Measurements from ENCODE around the gene PTCH1. TPM values are rescaled to one million over a fixed set of nuclear protein-coding genes. Genes with fewer than 3 reads are reported as not detected.

The PTCH1 gene
- polyA plus RNA-seq, 1 of the 3 experiments (the other 2 are of a cell fraction) = 3.3 TPM

DNA sequence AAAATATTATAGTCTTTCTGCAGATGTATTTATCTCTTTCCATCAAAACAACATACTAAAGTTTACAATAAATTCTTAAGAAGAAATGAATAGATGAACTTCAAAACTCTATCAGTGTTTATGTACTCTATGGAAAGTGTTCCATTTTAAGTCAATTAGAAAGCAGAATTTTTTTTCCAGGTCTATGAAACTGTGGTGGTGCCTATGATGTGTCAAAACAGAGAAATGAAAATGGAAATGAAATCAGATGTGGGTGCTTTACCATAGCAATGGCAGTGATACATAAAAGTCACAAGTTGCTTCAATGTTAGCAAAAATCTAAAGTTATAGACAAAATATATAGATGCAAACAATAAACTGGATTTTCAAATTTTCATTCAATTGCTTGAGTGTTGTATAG is 97.3 kb downstream of the PTCH1 start:
- Histone ChIP-seq H3K9ac (no peak overlapping the region), H3K36me3 (replicated peaks in 1 of 2; ENCODE audit: control insufficient read depth in 1 of 2, insufficient read depth in 2 of 2, low read length in 1 of 2) (no peaks in the 10 kb centered on the region), H2AFZ (ENCODE audit: low read depth) (no peak overlapping the region), H3K4me2 (no peak overlapping the region), H3K4me1 (ENCODE audit: control insufficient read depth in 1 of 2, insufficient read depth in 2 of 2, low read depth in 1 of 2, low read length in 1 of 2) (no peaks in the 10 kb centered on the region), H3K4me3 (ENCODE audit: low read depth in 2 of 2, low read length in 1 of 2) (no peak overlapping the region), H3K27ac (ENCODE audit: low read depth in 2 of 2, low read length in 1 of 2) (no peak overlapping the region), H3K9me3 (peaks cover 9% of the 10 kb centered on the region), H3K79me2 (ENCODE audit: insufficient read depth) (no peaks in the 10 kb centered on the region), H4K20me1 (ENCODE audit: insufficient read depth) (no peaks in the 10 kb centered on the region), H3K9me2 (no peaks in the 10 kb centered on the region), H3F3A (replicated peaks; ENCODE audit: insufficient read depth) (no peaks in the 10 kb centered on the region), H3K27me3 (ENCODE audit: insufficient read depth) (no peaks in the 10 kb centered on the region)
- CTCF ChIA-PET = no interaction called here
- DNase-seq = no peak
- POLR2A ChIA-PET = no interaction called here
- TF ChIP-seq EP300 (IDR thresholded peaks at IDR 0.05; ENCODE audit: borderline replicate concordance in 1 of 2, low read depth in 1 of 2, low read length in 1 of 2) = no peak
- no peak for TF ChIP-seq NRF1 (IDR thresholded peaks at IDR 0.05; ENCODE audit: low read depth, low read length)
- no peak for TF ChIP-seq JUND (IDR thresholded peaks at IDR 0.05)

DNA sequence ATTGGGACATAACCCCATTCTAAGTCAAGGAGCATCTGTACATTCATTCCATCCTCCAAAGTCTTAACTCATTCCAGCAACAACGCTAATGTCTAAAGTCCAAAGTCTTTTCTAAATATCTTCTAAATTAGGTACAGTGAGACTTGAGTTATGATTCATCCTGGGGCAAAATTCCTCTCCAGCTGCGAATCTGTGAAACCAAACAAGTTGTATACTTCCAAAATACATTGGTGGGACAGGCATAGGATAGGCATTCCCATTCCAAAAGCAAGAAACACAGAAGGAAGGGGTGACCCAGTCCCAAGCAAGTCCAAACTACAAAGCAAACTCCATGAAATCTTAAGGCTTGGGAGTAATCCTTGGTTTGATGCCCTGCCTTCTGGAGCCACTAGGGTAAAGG is 101.6 kb downstream of the PTCH1 start:
- H3F3A ChIP-seq (replicated peaks; ENCODE audit: insufficient read depth) = no peaks in the 10 kb centered on the region
- H3K79me2 ChIP-seq (ENCODE audit: insufficient read depth) = no peaks in the 10 kb centered on the region
- H3K27me3 ChIP-seq (ENCODE audit: insufficient read depth) = no peaks in the 10 kb centered on the region
- no peak overlapping the region for H3K27ac ChIP-seq (ENCODE audit: low read depth in 2 of 2, low read length in 1 of 2)
- H2AFZ ChIP-seq (ENCODE audit: low read depth) = no peak overlapping the region
- no peak overlapping the region for H3K9ac ChIP-seq
- CTCF ChIA-PET = no interaction called here
- no peak overlapping the region for H3K4me2 ChIP-seq
- no peaks in the 10 kb centered on the region for H3K36me3 ChIP-seq (replicated peaks in 1 of 2; ENCODE audit: control insufficient read depth in 1 of 2, insufficient read depth in 2 of 2, low read length in 1 of 2)
- no peak for DNase-seq
- no peaks in the 10 kb centered on the region for H4K20me1 ChIP-seq (ENCODE audit: insufficient read depth)
- 39% methylated on average over 2 of the region's 2 CpGs for WGBS (ENCODE audit: low lambda C conversion rate)
- H3K4me3 ChIP-seq (ENCODE audit: low read depth in 2 of 2, low read length in 1 of 2) = no peak overlapping the region
- TF ChIP-seq TAF1 (IDR thresholded peaks at IDR 0.05; ENCODE audit: borderline replicate concordance, low read depth, low read length) (no peak), RAD21 (IDR thresholded peaks at IDR 0.05; ENCODE audit: low read length) (no peak)
- H3K9me3 ChIP-seq = no peaks in the 10 kb centered on the region
- no peaks in the 10 kb centered on the region for H3K9me2 ChIP-seq
- POLR2A ChIA-PET = no interaction called here
- peaks cover 0 to 5% of the 10 kb centered on the region in 2 experiments; a peak in 2 of 4 replicates for H3K4me1 ChIP-seq (ENCODE audit: control insufficient read depth in 1 of 2, insufficient read depth in 2 of 2, low read depth in 1 of 2, low read length in 1 of 2)

DNA sequence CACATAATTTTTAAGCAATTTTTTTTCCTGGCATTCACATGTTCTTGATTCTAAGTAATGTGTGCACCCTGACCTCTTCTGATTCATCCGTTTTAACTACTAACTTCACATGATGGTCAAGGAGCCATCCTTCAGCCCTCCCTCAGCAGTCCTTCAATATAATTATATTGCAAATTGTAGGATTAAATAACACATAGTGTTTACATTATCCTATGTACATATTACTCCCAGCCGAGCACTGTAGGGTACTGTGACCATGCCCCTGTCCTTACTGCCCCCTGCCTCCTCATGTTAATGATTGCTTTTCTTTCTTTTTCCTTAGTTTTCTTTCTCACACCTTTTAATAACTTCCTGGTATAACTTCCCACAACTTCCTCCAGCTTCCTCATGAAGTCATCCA is 103.0 kb downstream of the PTCH1 start:
- no peaks in the 10 kb centered on the region for H3K9me2 ChIP-seq
- no peaks in the 10 kb centered on the region for H4K20me1 ChIP-seq (ENCODE audit: insufficient read depth)
- H3K4me1 ChIP-seq (ENCODE audit: control insufficient read depth in 1 of 2, insufficient read depth in 2 of 2, low read depth in 1 of 2, low read length in 1 of 2) = peaks cover 2 to 6% of the 10 kb centered on the region in 2 experiments; a peak in 2 of 4 replicates
- no peaks in the 10 kb centered on the region for H3K79me2 ChIP-seq (ENCODE audit: insufficient read depth)
- DNase-seq = no peak
- POLR2A ChIA-PET = no interaction called here
- no peak overlapping the region for H3K9ac ChIP-seq
- TF ChIP-seq ELF1 (IDR thresholded peaks at IDR 0.05) = no peak
- no peak for TF ChIP-seq JUND (IDR thresholded peaks at IDR 0.05)
- TF ChIP-seq, protein P1, sequence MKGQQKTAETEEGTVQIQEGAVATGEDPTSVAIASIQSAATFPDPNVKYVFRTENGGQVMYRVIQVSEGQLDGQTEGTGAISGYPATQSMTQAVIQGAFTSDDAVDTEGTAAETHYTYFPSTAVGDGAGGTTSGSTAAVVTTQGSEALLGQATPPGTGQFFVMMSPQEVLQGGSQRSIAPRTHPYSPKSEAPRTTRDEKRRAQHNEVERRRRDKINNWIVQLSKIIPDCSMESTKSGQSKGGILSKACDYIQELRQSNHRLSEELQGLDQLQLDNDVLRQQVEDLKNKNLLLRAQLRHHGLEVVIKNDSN (IDR thresholded peaks at IDR 0.05; ENCODE audit: borderline replicate concordance, low read depth) = no peak
- TF ChIP-seq GATA2 (CRISPR knock-in tag; IDR thresholded peaks at IDR 0.05) = no peak
- TF ChIP-seq, protein P2, sequence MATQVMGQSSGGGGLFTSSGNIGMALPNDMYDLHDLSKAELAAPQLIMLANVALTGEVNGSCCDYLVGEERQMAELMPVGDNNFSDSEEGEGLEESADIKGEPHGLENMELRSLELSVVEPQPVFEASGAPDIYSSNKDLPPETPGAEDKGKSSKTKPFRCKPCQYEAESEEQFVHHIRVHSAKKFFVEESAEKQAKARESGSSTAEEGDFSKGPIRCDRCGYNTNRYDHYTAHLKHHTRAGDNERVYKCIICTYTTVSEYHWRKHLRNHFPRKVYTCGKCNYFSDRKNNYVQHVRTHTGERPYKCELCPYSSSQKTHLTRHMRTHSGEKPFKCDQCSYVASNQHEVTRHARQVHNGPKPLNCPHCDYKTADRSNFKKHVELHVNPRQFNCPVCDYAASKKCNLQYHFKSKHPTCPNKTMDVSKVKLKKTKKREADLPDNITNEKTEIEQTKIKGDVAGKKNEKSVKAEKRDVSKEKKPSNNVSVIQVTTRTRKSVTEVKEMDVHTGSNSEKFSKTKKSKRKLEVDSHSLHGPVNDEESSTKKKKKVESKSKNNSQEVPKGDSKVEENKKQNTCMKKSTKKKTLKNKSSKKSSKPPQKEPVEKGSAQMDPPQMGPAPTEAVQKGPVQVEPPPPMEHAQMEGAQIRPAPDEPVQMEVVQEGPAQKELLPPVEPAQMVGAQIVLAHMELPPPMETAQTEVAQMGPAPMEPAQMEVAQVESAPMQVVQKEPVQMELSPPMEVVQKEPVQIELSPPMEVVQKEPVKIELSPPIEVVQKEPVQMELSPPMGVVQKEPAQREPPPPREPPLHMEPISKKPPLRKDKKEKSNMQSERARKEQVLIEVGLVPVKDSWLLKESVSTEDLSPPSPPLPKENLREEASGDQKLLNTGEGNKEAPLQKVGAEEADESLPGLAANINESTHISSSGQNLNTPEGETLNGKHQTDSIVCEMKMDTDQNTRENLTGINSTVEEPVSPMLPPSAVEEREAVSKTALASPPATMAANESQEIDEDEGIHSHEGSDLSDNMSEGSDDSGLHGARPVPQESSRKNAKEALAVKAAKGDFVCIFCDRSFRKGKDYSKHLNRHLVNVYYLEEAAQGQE (IDR thresholded peaks at IDR 0.05; ENCODE audit: low read depth, low read length) = no peak
- no peak for TF ChIP-seq EZH2phosphoT487 (IDR thresholded peaks at IDR 0.05; ENCODE audit: borderline replicate concordance, low read depth)
- H3K9me3 ChIP-seq = no peaks in the 10 kb centered on the region
- WGBS (ENCODE audit: low lambda C conversion rate) = 74% methylated on average over 2 of the region's 2 CpGs
- no peaks in the 10 kb centered on the region for H3F3A ChIP-seq (replicated peaks; ENCODE audit: insufficient read depth)
- no peak overlapping the region for H3K4me2 ChIP-seq
- H3K27ac ChIP-seq (ENCODE audit: low read depth in 2 of 2, low read length in 1 of 2) = no peak overlapping the region
- no peaks in the 10 kb centered on the region for H3K36me3 ChIP-seq (replicated peaks in 1 of 2; ENCODE audit: control insufficient read depth in 1 of 2, insufficient read depth in 2 of 2, low read length in 1 of 2)
- H2AFZ ChIP-seq (ENCODE audit: low read depth) = no peak overlapping the region
- H3K27me3 ChIP-seq (ENCODE audit: insufficient read depth) = no peaks in the 10 kb centered on the region
- CTCF ChIA-PET = no interaction called here
- no peak overlapping the region for H3K4me3 ChIP-seq (ENCODE audit: low read depth in 2 of 2, low read length in 1 of 2)
